Measurements from ENCODE around the gene ANKRD9.

The ANKRD9 gene

DNA sequence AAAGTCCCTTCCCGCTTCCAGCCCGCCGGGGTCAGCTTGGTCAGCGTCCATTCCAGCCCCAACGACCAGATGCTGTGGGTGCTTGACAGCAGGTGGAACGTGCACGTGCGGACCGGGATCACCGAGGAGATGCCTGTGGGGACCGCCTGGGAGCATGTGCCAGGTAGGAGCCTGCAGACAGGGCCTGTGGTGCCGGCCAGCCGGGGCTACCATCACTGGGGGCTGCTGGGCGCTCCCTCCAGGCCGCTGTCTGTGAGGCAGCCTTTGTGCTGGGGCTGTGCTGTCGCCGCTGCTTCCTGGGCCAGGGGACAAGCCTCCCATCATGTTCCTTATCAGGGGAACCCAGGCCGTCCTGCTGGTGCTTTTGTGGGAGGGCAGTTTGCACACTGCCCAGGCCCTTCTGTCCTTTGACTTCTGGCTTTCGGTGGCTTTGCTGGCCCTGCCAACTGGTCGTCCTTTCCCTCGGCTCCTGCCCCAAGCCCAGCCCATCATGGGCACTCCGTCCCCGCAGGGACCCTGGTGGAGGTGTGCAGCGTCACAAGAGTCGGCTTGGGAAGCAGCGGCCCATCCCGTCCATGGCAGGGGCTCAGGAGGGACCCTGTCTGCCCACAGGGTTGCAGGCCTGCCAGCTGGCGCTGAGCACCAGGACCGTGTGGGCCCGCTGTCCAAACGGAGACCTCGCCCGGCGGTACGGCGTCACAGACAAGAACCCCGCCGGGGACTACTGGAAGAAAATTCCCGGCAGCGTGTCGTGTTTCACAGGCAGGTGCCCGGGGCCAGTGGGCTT, 12.4 kb downstream of the ANKRD9 start:
- no peak for DNase-seq

DNA sequence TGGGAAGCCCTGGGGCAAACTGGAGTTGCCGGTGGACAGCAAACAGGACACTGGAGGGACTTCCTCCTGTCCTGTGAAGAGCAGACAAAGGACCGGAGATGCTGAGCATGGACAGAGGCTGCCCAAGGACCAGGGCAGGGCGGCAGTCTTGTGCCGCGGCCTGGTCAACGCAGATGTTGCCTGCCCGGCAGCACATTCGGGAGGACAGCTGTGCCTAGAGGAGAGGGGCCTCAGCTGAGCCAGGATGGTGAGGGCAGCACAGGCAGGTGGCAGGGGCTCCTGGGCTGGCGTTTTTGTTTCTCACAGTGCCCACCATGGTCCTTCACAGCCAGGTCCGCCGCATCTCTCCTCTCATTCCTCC, 13.3 kb downstream of the ANKRD9 start:
- no peak for DNase-seq

DNA sequence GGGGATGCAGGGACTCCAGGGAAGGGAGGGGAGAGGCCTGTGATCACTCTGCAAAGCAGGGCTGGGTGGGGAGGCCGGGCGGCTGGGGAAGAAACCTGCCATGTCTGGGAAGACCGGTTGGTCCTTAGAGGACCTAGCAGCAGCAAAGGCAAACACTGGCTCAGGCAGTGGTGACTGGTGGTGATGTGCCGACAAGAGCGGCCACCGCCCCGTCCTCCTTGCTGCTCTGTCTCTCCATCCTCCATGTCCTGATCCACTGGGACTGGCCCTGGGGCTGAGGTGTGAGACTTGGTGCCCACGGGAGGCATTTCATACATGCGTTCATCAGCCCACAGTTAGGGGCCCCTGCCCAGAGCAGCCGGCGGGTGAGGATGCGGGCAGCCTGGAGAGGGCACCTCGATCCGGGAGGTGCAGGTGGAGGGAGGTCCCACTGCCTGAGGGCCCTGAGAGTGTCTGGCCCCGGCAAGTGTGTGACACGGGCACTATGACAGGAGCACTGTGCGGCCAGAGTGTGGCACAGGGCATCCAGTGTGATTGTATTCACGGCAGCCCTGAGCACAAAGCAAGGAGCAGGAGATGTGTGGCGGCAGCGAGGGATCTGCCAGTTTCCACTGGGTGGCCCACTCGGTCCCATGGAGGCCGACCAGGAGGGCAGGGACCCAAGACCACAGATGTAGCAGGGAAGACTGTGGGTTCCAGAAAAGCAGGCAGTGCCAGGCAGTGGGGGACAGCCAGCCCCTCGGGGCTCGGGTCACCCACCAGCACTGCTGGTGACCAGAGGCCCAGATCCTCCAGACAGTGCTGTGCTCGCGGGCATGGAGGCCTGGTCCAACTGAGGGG, 13.9 kb downstream of the ANKRD9 start:
- DNase-seq = no peak

DNA sequence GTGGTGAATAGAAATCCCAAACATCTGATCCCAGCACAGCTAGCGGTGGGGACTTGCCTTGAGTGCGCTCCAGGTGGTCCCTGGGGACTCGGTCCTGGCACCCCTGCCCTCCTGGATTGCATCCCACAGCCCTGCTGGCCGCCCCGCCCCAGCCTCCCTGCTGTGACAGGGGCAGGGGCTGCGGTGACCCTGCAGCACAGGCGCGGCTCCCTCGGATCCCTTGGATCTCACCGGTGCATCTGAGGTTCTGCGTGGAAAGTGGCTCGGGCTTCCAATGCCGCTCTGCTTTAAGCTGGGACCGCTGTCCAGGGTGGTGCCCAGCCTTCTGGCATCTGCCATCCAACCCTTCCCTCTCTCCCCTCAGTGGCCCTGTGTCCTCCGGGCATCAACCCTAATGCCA, 16.0 kb downstream of the ANKRD9 start:
- DNase-seq = no peak

DNA sequence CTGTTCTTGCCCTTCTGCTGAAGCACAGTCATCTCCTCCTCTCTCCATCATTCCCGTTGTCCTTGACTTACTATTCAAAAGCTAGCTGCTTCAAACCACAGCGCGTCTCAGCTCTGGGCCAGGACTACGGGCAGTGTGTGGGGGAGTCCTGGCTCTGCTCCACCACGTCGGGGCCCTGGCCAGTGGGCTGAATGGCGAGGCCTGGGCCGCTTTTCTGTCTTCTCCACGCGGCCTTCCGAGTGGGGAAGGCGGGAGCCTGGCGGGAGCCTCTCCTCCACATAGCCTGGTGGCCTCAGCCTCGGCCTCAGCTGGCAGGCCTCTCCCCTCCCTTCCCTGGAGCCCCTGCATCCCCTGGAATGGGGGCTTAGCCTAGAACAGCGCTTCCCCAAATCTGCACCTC, 16.5 kb downstream of the ANKRD9 start:
- no peak for DNase-seq

DNA sequence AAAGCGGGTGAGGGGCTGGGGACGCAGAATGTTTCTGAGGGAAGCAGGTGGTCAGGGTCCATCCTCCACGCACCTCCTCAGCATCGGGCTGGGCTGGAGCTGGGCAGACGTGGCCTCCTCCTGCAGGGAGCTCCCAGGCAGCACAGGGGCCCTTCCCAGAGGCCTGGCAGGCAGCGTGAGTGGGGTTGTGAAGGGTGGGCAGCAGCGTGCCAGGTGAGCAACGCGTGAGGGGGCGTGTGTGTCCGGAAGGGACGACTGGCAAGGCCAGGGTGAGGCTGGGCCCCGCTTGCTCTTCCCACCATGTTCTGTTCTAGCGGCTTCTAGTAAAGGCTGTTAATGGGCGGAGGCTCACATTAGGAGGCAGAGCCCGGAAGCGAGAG, 17.1 kb downstream of the ANKRD9 start:
- DNase-seq = no peak

DNA sequence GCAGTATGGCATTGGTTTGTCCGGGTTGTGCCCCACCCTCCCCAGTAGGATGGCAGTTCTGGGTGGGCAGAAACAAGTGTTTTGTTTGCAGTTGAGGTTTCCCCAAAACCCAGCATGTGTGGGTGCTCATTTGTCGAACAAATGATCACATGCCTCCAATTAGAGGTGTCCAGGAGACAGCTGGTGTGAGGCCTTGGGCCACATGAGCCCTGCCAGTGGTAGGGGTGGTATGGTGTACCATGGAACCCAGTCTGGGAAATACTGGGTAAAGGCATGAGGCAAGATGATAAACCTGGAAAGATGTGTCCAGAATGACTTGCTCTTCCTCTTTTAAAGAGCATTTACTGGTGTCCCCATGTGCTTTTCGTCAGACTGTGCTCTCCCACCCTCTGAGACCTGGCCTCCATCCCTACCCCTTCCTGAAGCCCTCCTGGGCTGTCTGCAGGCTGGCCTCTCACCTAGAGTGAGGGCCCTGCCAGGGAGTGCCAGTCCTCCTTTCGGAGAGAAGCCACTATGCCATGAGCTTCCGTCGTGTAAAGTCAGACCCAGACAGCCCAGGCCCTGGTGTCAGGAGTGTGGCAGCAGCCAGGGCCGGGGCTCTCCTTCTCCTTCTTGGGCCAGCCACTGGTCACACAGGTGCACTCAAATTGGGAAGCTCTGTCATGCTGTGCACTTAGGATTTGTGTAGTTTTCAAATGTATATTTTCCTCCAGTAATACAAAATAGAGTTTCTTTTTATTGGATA, 17.6 kb downstream of the ANKRD9 start:
- DNase-seq = no peak

DNA sequence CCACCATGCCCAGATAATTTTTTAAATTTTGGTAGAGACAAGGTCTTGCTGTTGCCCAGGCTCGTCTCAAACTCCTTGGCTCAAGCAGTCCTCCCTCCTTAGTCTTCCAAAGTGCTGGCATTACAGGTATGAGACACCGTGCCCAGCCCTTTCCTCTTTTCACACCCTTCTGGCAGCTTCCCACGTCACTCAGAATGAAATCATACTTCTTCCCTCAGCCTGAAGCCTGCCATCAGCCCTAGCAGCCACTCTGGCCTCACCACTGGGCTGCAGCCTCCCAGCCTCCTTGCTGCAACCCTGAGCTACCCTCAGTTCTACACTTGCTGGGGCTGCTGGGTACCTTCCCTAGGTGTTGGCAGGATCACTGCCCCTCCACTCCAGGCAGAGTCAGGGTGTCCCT, 18.2 kb downstream of the ANKRD9 start:
- no peak for DNase-seq

DNA sequence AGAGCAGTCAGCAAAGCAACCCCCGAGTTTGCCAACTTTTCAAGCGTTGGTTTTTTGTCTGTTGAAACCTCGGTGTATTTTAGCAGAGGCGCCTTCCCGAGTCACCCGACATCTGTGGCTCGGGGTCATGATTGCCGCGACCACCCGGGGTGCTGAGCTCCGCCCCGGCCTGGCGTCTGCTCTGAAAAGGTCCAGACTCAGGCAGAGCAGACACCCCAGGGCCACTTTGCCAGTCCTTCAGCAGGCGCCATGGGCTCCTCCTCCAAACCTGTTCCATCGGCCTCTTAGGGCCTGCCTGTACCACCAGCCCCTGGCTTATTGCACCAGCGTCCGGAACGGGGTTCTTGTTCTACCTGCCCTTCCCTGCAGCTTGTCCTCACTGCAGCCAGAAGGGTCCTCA, 19.1 kb downstream of the ANKRD9 start:
- DNase-seq = no peak

DNA sequence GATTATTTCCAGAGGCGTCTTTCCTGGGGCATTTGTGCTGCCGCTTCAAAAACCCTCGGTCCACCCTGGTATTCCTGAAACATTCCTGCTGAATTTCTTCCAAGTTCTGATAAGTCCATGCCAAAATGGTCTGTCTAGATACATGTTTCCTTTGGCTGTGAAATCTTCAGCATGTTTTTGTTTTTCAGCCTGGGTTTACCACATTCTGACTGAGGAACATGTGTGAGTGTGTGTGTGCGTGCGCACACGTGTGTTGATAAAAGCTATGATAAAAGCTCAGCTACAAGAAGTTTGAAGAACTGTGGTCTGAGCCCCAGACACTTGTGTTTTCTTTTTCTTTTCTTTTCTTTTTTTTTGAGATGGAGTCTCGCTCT, 22.4 kb downstream of the ANKRD9 start:
- no peak for DNase-seq

DNA sequence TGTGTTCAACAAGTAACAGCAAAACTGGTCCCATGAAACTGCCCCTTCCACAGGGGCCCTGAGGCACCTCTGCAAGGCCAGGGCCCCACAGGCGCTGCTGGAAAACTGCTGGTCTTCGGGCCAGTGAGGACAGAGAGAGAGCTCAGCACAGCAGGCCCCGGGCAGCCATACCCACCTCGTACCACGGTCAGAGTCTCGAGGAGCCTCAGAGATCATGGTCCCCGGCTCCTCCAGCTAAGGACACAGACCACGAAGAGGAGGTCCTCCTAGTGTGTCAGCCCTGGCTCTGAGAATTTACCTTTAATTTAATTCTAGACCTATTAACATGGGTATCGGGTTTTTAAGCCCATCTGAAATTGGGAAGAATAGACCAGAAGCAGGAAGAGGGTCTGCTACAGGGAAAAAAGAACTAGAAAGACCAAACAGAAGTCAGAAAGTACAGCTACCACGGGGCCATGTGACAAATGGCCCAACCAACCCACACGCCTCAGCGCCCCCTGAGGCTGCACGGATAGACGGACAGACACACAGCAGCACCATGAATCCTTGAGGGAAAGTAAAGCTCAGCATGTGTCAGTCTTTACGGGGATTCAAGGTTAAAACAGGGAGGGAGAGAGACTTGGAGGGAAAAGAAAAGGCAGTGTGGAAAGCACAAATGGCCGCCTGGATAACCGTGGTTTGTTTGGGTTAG, 22.9 kb downstream of the ANKRD9 start:
- no peak for DNase-seq

DNA sequence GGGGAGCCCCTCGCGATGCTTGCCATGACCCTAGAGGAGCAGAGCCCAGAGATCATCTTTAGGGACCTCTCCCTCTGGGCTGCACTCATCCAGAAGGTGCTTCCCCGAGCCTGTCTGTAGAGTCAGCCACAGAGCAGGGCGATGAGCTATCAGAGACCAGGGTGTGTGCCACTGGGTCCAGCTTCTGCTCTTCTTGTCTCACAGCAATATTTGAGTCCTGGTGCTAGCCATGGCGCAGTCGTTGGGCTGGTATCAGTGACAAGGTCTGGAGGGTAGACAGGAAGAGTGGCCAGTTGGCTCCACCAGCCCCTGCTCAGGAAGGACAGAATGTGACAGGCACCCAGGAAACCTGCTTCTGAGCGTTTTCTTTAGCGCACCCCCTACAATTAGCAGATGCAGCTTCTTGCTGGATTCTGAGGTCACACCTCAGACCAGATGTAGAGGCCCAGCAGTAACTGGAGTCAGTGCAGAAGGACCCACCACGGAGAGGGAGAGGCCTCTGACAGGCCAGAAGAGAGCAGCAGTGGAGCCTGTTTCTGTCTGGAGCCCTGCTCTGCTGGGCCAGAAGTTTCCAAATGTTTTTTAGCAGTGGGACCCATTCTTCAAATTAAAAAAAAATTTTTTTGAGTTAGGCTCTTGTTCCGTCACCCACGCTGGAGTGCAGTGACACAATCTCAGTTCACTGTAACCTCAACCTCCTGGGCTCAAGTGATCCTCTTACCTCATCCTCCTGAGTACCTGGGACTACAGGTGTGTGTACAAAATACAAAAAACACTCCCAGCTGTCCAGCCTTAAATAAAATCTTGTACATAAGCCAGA, 23.7 kb downstream of the ANKRD9 start:
- no peak for DNase-seq

DNA sequence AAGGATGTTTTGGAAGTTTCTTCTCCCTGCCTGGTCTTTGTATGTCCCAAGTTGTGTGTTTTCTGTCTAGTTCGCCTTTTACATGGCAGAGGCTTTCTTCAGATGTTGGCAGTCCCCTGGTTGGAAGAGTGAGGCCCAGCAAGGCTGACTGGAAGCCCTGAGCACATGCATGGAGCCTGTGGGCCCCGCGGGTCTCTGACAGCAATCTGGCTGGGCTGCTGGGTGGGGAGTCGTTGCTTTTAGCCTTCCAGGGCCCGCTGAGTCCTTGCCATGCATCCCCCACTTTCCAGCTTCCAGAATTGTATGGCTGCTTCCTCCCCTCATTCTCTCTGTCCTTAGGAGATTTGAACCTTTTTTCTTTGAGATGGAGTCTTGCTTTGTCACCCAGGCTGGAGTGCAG, 25.3 kb downstream of the ANKRD9 start:
- DNase-seq = no peak

DNA sequence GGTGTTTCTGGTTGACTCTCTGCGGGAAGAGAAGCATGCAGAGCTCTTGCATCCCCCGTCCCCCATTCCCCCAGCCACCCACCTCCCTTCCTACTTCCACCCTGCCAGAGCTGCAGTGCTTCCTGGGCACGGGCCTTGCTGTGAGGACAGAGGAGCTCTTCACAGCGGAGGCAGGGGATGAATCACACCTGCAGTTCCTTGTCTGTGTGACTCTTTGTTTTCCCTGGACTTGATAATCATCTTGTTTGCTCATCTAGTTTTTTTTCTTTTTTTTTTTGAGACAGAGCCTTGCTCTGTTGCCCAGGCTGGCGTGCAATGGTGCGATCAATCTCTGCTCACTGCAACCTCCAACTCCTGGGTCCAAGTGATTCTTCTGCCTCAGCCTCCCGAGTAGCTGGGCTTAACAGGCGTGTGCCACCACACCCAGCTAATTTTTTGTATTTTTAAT, 27.8 kb downstream of the ANKRD9 start:
- DNase-seq = no peak

DNA sequence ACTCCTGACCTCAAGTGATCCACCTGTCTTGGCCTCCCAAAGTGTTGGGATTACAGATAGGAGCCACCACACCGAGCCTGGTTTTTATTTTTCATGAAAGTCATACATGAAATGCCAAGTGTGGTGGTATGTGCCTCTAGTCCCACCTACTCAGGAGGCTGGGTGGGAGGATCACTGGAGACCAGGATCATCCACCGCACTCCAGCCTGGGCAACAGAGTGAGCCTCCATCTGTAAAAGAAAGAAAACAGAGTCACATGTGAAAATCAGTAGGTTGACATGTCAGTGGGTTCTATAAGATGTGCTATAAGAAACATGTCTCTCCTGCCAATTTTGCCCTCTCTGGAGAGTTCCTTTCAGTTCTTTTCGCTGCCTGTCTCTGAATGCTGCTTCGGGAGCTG, 28.2 kb downstream of the ANKRD9 start:
- no peak for DNase-seq

DNA sequence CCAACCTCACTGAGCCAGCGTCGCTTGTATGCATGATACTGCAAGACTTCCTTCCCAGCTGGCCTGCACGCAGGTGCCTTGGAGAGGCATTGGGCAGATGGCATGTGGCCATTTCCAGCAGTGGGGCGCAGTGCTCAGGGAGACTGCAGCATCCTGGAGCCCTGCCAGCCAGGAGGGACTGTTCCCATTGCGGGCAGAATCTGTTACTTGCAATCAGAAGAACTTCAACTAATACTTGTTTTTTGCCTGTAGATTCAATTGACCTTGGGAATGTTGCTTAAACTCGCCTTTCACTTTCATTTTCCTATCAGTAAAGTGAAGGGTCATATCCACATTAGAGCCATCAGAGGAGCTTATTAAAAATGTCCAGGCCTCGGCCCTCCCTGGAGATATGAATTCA, 29.8 kb downstream of the ANKRD9 start:
- peak in 1 of 3 experiments; percentile 6 for DNase-seq

DNA sequence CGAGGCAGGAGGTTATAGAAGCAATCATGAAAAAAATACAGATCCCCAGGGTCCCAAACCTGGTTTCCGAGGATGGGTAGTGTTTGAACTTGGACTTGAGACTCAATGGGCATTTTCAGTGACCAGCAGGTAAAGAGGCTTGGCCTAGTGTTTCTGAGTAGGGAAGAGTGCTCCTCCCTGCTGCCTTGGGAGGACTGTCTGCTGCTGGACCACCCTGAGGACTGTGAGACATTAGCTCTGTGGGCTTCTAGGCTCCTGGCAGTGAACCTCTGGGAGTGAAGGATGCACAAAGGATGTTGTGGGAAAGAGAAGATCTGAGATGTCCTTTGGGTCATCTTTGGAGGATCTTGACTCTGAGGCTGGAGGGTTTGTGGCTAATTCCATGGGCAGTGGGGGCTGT, 30.5 kb downstream of the ANKRD9 start:
- no peak for DNase-seq

DNA sequence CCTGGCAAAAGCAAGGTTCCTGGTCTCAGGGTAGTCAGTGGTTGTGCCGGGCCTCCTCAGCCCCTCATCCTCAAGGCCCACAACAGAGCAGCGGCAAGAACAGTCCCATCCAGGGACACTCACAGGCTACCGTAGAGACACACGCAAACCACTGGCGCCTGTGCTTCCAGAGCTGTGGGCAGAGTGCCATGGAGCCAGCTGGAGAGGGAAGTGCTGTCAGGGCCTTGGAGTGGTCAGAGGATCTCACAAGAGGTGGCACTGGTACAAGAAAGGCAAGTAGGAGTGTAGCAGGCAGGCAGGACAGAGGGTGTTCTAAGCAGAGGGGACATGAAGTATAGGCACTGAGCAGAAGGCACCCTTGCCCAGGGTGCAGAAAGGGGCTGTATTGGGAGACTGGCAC, 34.6 kb downstream of the ANKRD9 start:
- no peak for DNase-seq

DNA sequence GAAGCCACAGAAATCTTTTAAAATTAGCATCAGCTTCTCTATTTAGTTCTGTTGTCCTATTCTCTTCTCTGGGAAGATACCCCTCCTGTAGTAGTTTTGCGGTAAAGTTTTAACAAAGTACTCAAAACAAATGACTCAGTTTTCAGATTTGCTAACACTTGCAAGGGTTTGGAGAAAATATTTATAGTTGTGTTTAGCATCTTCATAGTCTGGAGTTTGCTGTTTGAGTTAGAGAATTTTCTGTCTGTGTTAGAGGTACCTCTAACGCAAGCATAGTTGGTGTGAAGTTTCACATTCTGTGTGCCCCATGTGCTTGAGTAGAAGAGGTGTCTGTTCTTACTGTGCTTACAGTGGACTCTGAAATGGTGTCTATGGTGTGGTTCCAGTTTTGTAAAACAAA, 36.0 kb downstream of the ANKRD9 start:
- DNase-seq = no peak

DNA sequence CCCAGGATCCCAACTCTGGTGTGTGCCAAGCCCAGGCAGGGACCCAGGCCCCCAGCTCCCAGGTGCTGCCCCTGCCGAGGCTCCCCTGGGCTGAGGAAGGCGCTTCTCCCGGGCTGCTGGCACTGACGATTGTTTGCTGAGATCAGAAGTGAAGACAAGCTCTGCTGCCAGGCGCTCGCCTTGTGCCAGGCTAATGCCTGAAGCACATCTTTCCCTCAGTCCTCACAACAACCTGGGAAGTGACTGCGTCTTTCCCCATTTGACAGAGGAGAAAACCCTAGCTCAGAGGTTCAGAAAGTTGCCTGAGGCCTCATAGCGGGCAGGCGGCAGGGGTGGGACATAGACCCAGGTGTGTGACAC, 36.8 kb downstream of the ANKRD9 start:
- DNase-seq = no peak

DNA sequence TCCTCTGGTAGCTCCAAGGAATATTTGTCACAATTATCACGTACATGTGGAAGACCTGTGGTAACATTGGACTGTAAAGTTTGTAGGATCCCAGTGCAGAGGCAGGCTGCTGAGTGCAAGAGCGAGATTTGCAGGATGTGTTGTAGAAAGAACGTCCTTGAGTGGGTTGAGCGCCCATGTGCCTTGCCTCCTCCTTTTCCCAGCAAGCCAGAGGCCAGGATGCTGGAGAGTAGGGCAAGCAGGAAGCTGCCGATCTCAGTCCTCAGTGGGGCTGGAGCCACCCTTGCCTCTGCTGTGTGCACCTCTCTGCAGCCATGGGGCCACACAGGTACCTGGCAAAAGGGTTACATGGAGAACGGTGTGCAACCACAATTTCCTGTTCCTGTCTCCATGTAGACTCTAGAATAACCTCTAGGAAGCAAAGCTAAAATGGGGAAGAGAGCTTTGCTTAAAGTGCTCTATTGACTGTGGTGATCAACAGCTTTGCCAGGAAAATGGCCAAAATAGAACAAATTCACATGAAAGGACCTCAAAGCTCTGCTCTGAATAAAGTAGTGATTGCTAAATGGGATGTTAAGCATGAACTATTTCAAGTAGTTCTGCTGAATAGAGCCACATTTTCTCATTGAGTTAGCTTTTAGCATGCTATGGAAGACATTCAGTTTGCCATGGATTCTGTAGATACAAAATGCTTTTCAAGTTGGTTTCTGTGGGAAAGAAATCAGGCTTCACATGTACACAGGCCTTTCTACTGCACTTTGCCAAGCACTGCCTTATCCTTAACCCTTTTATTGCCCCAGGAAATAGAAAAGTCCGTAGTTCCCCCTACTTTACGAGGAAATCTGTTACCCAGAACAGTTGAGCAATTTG, 37.4 kb downstream of the ANKRD9 start:
- DNase-seq = no peak
